ENCODE measurements around the gene GRIK3.

DNA sequence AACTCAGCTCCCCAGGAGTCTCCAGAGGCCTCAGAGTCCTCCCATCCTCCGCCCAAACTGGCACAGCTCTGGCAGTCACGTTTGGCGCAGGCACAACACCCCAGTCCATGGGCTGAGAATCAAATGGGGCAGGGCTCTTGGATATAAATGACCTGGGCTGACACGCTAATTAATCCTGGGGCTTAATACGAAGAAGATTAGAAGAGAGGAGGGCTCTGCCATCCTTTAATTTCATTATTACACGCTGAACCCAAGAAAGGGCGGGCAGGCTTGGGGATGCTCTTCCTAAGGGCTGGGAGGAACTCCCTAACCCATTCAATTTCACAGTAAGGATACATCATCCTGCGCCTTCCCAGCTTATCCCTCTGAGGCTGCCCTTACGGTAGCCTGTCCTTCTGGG, 2.4 kb downstream of the GRIK3 start:
- no peak for TF ChIP-seq CTCF (conservative IDR thresholded peaks at IDR 0.05; ENCODE audit: low read length)
- TF ChIP-seq EZH2phosphoT487 (IDR thresholded peaks at IDR 0.05; ENCODE audit: borderline replicate concordance, low read depth, low read length), result no peak

Data from OCI-LY7 (cell line).